Astrocyte of the spinal cord (primary cell): ENCODE results near the gene ALKBH8.
"Not testable (repeated sequence)": the region's sequence is repeated elsewhere in the genome, so short reads cannot be mapped to it uniquely, and the experiment has no call there.

ENCODE experiments used
- DNase-seq: peaks from one replicate; pipeline ENCODE4 v3.0.0; 2011; ENCODE audit warnings: low read depth, low spot score
- H3K4me3 ChIP-seq: 2 replicates; pipeline ENCODE4 v1.5.1; 2011; ENCODE audit warnings: low read depth, mild to moderate bottlenecking, low read length, moderate library complexity
- CTCF ChIP-seq: IDR thresholded peaks from 2 replicates; pipeline ENCODE4 v1.5.1; 2012; ENCODE audit warnings: low read depth, mild to moderate bottlenecking, low read length, inconsistent platforms
- in situ Hi-C: cut with HindIII; loops from 2 replicates; pipeline ENCODE4 v1.10.0; 2017; ENCODE audit warnings: low sequenced_read_pairs

ALKBH8 gene

GRCh38 chr11:107468596-107468995 lies 96.9 kb downstream of the ALKBH8 start:
- peak; percentile 1 for DNase-seq
- no peak for TF ChIP-seq CTCF
- H3K4me3 ChIP-seq: no peak overlapping the region
- in situ Hi-C loops: no loop called here

GRCh38 chr11:107467696-107468095 lies 97.8 kb downstream of the ALKBH8 start:
- no peak overlapping the region for H3K4me3 ChIP-seq
- in situ Hi-C loops: no loop called here
- DNase-seq: no peak
- no peak for TF ChIP-seq CTCF

- DNase-seq, H3K4me3 ChIP-seq, in situ Hi-C loops: not testable (repeated sequence)
These were observed 99.2 kb downstream of the ALKBH8 start for GRCh38 chr11:107466275-107466866.

GRCh38 chr11:107457558-107458271 lies 107.8 kb downstream of the ALKBH8 start, which contains the start of gene CWF19L2:
Gene CWF19L2, minus strand, starts transcription at chr11:107457825. Its CDS starts 9 bp downstream, at chr11:107457816.
- in situ Hi-C loops: no loop called here
- H3K4me3 ChIP-seq: peak within 1 kb of the TSS; percentile 94
- DNase-seq: peak; percentile 96
- TF ChIP-seq CTCF: peak; percentile 13

GRCh38 chr11:107457205-107457557 lies 108.4 kb downstream of the ALKBH8 start:
- no peak for TF ChIP-seq CTCF
- no peak for DNase-seq
- in situ Hi-C loops: no loop called here
- peak overlapping the region; percentile 94 for H3K4me3 ChIP-seq

GRCh38 chr11:107453594-107454286 lies 111.8 kb downstream of the ALKBH8 start:
- TF ChIP-seq CTCF: no peak
- H3K4me3 ChIP-seq: no peak overlapping the region
- no peak for DNase-seq
- in situ Hi-C loops: no loop called here
